IPS-NIHi7 (cell line): Measurements from ENCODE around the gene ZP3.
"Not testable (repeated sequence)": the region's sequence is repeated elsewhere in the genome, so short reads cannot be mapped to it uniquely, and the experiment has no call there.

Experiments used
- DNase-seq: peaks from one replicate; pipeline ENCODE4 v3.0.0; 2012; ENCODE audit warnings: mixed read lengths; ENCODE audit errors: extremely low spot score

Gene ZP3

DNA sequence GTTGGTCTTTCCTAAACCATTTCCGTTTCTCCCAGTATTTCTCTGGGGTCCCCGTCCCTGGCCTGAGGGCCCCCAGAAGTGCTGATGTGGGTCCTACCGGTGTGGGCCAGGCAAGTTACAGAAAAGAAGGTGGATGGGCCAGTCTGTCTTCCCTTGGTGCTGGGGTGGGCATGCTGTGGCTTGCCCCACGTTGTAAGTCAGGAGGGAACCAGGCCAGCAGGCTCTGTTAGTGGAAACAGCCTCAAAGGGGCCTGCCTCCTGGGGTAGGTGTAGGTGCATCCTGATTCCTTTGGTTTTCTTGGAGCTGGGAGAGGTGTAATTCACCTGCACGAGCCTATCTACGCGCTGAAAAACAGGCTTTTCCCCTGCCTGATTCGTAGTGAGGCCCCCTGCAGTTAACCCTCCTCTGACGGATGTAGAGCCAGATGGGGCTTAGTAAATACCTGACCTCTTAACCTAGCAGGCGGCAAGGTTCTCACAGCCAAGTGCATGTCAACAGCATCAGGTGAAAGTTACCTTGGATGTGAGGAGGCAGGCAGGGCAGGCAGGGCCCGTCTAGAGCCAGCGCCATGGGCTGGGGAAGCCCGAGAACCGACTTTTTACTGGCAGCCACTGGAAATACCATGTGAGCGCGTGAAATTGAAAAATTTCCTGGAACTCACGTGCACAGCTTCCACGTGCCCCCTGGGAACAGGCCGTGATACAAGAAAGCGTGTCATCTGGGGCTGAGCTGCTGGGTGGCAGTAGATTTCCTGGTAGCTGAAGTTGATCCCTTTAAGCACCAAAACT, 61.3 kb downstream of the ZP3 start:
- DNase-seq: not testable (repeated sequence)

DNA sequence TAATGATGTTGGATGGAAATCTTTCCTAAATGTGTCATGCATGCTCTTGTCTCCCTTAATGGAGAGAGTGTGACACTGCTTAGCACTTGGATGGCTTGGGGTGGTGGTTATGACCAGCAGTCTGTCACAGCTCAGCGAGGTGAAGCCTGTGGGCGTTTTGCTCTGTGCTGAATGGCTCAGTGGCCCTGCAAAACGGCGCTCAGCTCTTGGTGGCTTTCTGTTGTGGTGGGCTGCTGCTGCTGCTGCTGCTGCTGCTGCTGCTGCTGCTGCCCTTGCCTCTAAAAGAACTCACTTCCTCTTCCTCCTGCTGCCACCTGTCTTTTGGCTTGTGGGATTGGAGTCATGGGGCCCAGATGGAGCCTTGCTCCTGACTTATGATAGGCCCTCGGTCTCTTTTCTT, 61.9 kb downstream of the ZP3 start:
- not testable (repeated sequence) for DNase-seq

- not testable (repeated sequence) for DNase-seq
Measured at GRCh38 chr7:76487969-76488368, 63.2 kb downstream of the ZP3 start.
